HepG2 (cell line): Measurements from ENCODE around the gene CD83. TPM values are rescaled to one million over a fixed set of nuclear protein-coding genes. Genes with fewer than 3 reads are reported as not detected.

ENCODE experiments used
- ATAC-seq: fragments of 200-7000 bp; cut with Tn5 transposase; 3 replicates; pipeline ENCODE4 v1.9.1; 2020; ENCODE audit warnings: mild to moderate bottlenecking, moderate library complexity
- BruUV-seq: library from RNA; stranded (reverse); fragments of 400-500 nt; replicated peaks from 2 replicates; lab custom pipeline; 2021; lab: Mats Ljungman, UMichigan
- CTCF ChIA-PET: fragments of 300-600 bp; formaldehyde crosslinking; extraction: SDS; loops from one replicate; lab custom pipeline; 2021; ENCODE audit warnings: low total read pairs, inconsistent platforms, low intra/inter-chr PET ratio; lab: Yijun Ruan, JAX
- POLR2A ChIA-PET: fragments of 350-600 bp; sonication (Branson Sonifier 250); formaldehyde crosslinking; loops from one replicate; lab custom pipeline; 2020; ENCODE audit warnings: antibody characterized with exemption, inconsistent platforms; lab: Yijun Ruan, JAX
- DNase-seq: peaks from one replicate; pipeline ENCODE4 v3.0.0-alpha.2; 2015; ENCODE audit warnings: low spot score
- FAIRE-seq: peaks from 3 replicates; lab custom pipeline; 2011; peaks lifted over from hg19 to GRCh38; lab: Jason Lieb, UNC
- H2AFZ ChIP-seq: one replicate; pipeline ENCODE4 v1.6.1; 2011; ENCODE audit warnings: low read length, inconsistent platforms
- H3K27ac ChIP-seq: fragments of 300-600 bp; 3 replicates; pipeline ENCODE4 v1.8.0; 2011; ENCODE audit warnings: mixed run types, mild to moderate bottlenecking, mixed read lengths, low read length, inconsistent platforms; ENCODE audit not compliant: insufficient read depth; ENCODE audit errors: extremely low read length
- H3K27me3 ChIP-seq, 2 experiments: fragments of 200-600 bp in 1 of 2; 2 replicates in 1 of 2; 3 replicates in 1 of 2; pipeline versions ENCODE4 v1.6.0 to v1.8.0; 2011; ENCODE audit warnings: low read length in 2 of 2, mild to moderate bottlenecking in 2 of 2, moderate library complexity in 2 of 2, inconsistent platforms in 1 of 2; ENCODE audit not compliant: insufficient read depth in 2 of 2, control insufficient read depth in 1 of 2
- H3K36me3 ChIP-seq, 2 experiments: fragments of 200-600 bp in 1 of 2; replicated peaks in 1 of 2; 2 replicates in 1 of 2; 3 replicates in 1 of 2; pipeline versions ENCODE4 v1.5.1 to v1.8.0; 2011; ENCODE audit warnings: low read length in 2 of 2, inconsistent platforms in 1 of 2; ENCODE audit not compliant: insufficient read depth in 2 of 2, control insufficient read depth in 1 of 2
- H3K4me1 ChIP-seq: 2 replicates; pipeline ENCODE4 v1.5.1; 2012; ENCODE audit warnings: low read length, inconsistent platforms; ENCODE audit not compliant: insufficient read depth
- H3K4me2 ChIP-seq: 2 replicates; pipeline ENCODE4 v1.6.0; 2011; ENCODE audit warnings: low read depth, low read length, inconsistent platforms
- H3K4me3 ChIP-seq, 3 experiments: fragments of 200-600 bp in 1 of 3; sonication (generic), shearing (Covaris generic) in 1 of 3; replicated peaks in 1 of 3; 2 replicates each; pipeline ENCODE4 v1.5.1; 2011 to 2016; ENCODE audit warnings: low read length in 3 of 3, inconsistent platforms in 2 of 3, low read depth in 2 of 3, mild to moderate bottlenecking in 2 of 3, control low read depth in 1 of 3, mixed read lengths in 1 of 3; ENCODE audit not compliant: insufficient read depth in 1 of 3
- H3K79me2 ChIP-seq: one replicate; pipeline ENCODE4 v1.6.1; 2011; ENCODE audit warnings: low read length, inconsistent platforms; ENCODE audit not compliant: insufficient read depth
- H3K9ac ChIP-seq: 2 replicates; pipeline ENCODE4 v1.6.0; 2011; ENCODE audit warnings: mild to moderate bottlenecking, low read depth, low read length, inconsistent platforms; ENCODE audit not compliant: insufficient read depth
- H3K9me3 ChIP-seq: 2 replicates; pipeline ENCODE4 v1.5.1; 2012; ENCODE audit warnings: mild to moderate bottlenecking, low read length
- H4K20me1 ChIP-seq: 2 replicates; pipeline ENCODE4 v1.6.0; 2011; ENCODE audit warnings: inconsistent platforms, mild to moderate bottlenecking, low read length, moderate library complexity; ENCODE audit not compliant: insufficient read depth
- ATF7 ChIP-seq, 2 experiments: fragments of 450-650 bp in 1 of 2; sonication (generic) in 1 of 2; formaldehyde crosslinking in 1 of 2; IDR thresholded peaks; 2 replicates each; pipeline versions ENCODE4 v1.4.0 to v1.6.1; 2016 to 2020; ENCODE audit warnings: antibody characterized with exemption in 1 of 2, mild to moderate bottlenecking in 1 of 2, missing genetic modification reagents in 1 of 2
- CAMTA2 ChIP-seq: sonication (generic); formaldehyde crosslinking; IDR thresholded peaks from 2 replicates; pipeline ENCODE4 v1.4.0; 2020; ENCODE audit warnings: mild to moderate bottlenecking, missing genetic modification reagents, borderline replicate concordance
- CENPX ChIP-seq: sonication (generic); formaldehyde crosslinking; IDR thresholded peaks from 2 replicates; pipeline ENCODE4 v1.9.0; 2021; ENCODE audit warnings: mild to moderate bottlenecking, missing genetic modification reagents, moderate library complexity
- PRMT3 ChIP-seq: sonication (generic); formaldehyde crosslinking; IDR thresholded peaks from 2 replicates; pipeline ENCODE4 v1.8.1; 2022; ENCODE audit warnings: low read depth, mild to moderate bottlenecking, moderate library complexity, missing genetic modification reagents, borderline replicate concordance
- SMC3 ChIP-seq: IDR thresholded peaks from 2 replicates; pipeline ENCODE4 v1.6.1; 2011; ENCODE audit warnings: low read length, improper control_type of control experiment
- TBX2 ChIP-seq: sonication (generic); formaldehyde crosslinking; IDR thresholded peaks from 2 replicates; pipeline ENCODE4 v1.5.0; 2020; ENCODE audit warnings: missing genetic modification reagents, mild to moderate bottlenecking, borderline replicate concordance
- U2AF2 ChIP-seq: fragments of 200-400 bp; formaldehyde crosslinking; IDR thresholded peaks from 2 replicates; pipeline ENCODE4 v1.6.1; 2017; ENCODE audit warnings: low read depth, mild to moderate bottlenecking, low read length
- ZBTB26 ChIP-seq: IDR thresholded peaks from 2 replicates; pipeline ENCODE4 v1.6.1; 2016; ENCODE audit warnings: missing compliant biosample characterization, missing genetic modification reagents, borderline replicate concordance
- ZEB1 ChIP-seq: IDR thresholded peaks from 2 replicates; pipeline ENCODE4 v1.6.1; 2012; ENCODE audit warnings: mild to moderate bottlenecking, low read depth, inconsistent platforms; ENCODE audit not compliant: insufficient replicate concordance
- ZNF138 ChIP-seq: sonication (generic); formaldehyde crosslinking; IDR thresholded peaks from 2 replicates; pipeline ENCODE4 v1.5.0; 2020; ENCODE audit warnings: mild to moderate bottlenecking, low read depth, missing genetic modification reagents
- WGBS: methylation state at CpG from one replicate; pipeline ENCODE4 v1.1.6; 2017; ENCODE audit warnings: low lambda C conversion rate; 5-methylcytosine and 5-hydroxymethylcytosine counted together
- in situ Hi-C: cut with HindIII; loops from 2 replicates; pipeline ENCODE4 v1.10.0; 2017; ENCODE audit warnings: low pct_unique_long_range_greater_than_20kb; ENCODE audit not compliant: extremely low pct_ligation_motif_present
- intact Hi-C: fragments of 100-400 bp; cut with micrococcal nuclease; formaldehyde crosslinking; loops from one replicate; pipeline ENCODE4 v1.10.0; 2022; ENCODE audit not compliant: unreplicated experiment
- polyA plus RNA-seq, 8 experiments: library from polyadenylated mRNA; depleted of rRNA in 3 of 8; stranded (reverse) in 7 of 8; unstranded in 1 of 8; fragments of >200 nt; fragmentation: Illumina TruSeq in 4 of 8; extraction: Trizol in 4 of 8; gene quantifications; 2 replicates each; pipeline versions ENCODE4 v1.2.1 to v1.2.3, GENCODE V29; 2011 to 2016; ENCODE audit warnings: low read depth in 4 of 8, missing spikeins in 1 of 8, mixed read lengths in 1 of 8; ENCODE audit not compliant: insufficient read depth in 1 of 8
- total RNA-seq, 5 experiments: library from RNA; depleted of rRNA; stranded (reverse); fragments of >200 nt; fragmentation: Illumina TruSeq; extraction: Trizol; gene quantifications; 2 replicates each; pipeline ENCODE4 v1.2.3, GENCODE V29; 2016; ENCODE audit warnings: low read depth in 1 of 5

The CD83 gene
- total and polyA plus RNA-seq, 2 of the 13 experiments (the other 11 are each of a cell fraction or from before 2014, with no cell fraction given) = 0.46 to 2.3 TPM

GRCh38 chr6:14180609-14181008, 63.0 kb downstream of the CD83 start:
- FAIRE-seq = no peak
- TF ChIP-seq CENPX (CRISPR knock-in tag) = no peak
- TF ChIP-seq TBX2 (CRISPR knock-in tag) = no peak
- TF ChIP-seq PRMT3 (CRISPR knock-in tag) = no peak
- no peak for TF ChIP-seq ZEB1
- no peak overlapping the region for H3K27ac ChIP-seq
- BruUV-seq = no TSS peak
- POLR2A ChIA-PET = no interaction called here
- no peaks in the 10 kb centered on the region for H4K20me1 ChIP-seq
- in situ Hi-C loops = no loop called here
- 0% methylated on average over 2 of the region's 2 CpGs for WGBS
- H3K79me2 ChIP-seq = no peaks in the 10 kb centered on the region
- H3K9me3 ChIP-seq = no peaks in the 10 kb centered on the region
- peaks cover 0 to 9% of the 10 kb centered on the region in 2 experiments; a peak in 2 of 5 replicates for H3K27me3 ChIP-seq
- CTCF ChIA-PET = no interaction called here
- ATAC-seq = no peak
- H3K4me1 ChIP-seq = no peaks in the 10 kb centered on the region
- no peak for DNase-seq
- no peak overlapping the region for H3K9ac ChIP-seq
- no peak overlapping the region for H3K4me2 ChIP-seq
- H3K4me3 ChIP-seq = no peak overlapping the region
- H2AFZ ChIP-seq = no peak overlapping the region
- no peaks in the 10 kb centered on the region for H3K36me3 ChIP-seq
- intact Hi-C loops = no loop called here

GRCh38 chr6:14182916-14183315, 65.3 kb downstream of the CD83 start:
- DNase-seq (no peak), ATAC-seq (no peak), FAIRE-seq (no peak)
- ChIA-PET POLR2A (no interaction called here), CTCF (no interaction called here)
- Histone ChIP-seq H3K9me3 (no peaks in the 10 kb centered on the region), H3K4me3 (no peak overlapping the region), H3K4me1 (no peaks in the 10 kb centered on the region), H4K20me1 (no peaks in the 10 kb centered on the region), H3K36me3 (no peaks in the 10 kb centered on the region), H3K9ac (no peak overlapping the region), H3K27me3 (peaks cover 0 to 3% of the 10 kb centered on the region in 2 experiments; a peak in 1 of 5 replicates), H3K4me2 (no peak overlapping the region), H3K79me2 (no peaks in the 10 kb centered on the region), H3K27ac (no peak overlapping the region), H2AFZ (no peak overlapping the region)
- WGBS = 3% methylated on average over 1 of the region's 1 CpG
- intact Hi-C loops (no loop called here), in situ Hi-C loops (no loop called here)
- no TSS peak for BruUV-seq
- no peak for TF ChIP-seq ZNF138
- no peak for TF ChIP-seq ZBTB26
- TF ChIP-seq U2AF2 = no peak
- TF ChIP-seq CAMTA2 (CRISPR knock-in tag) = no peak
- TF ChIP-seq SMC3 = no peak
- 0 out of 2 replicates have a peak, but pooled peaks have one; percentile 23 for TF ChIP-seq ATF7 (IDR thresholded peaks at IDR 0.05)
- no peak for TF ChIP-seq ATF7 (CRISPR knock-in tag; IDR thresholded peaks at IDR 0.05)
